Measurements from ENCODE around the gene DISC1.

DISC1 gene

GRCh38 chr1:231951374-231951773 is 324.8 kb downstream of the DISC1 start:
- TF ChIP-seq CTCF (IDR thresholded peaks at IDR 0.05; ENCODE audit: poor library complexity, severe bottlenecking), result no peak

GRCh38 chr1:231952154-231952553 is 325.6 kb downstream of the DISC1 start:
- TF ChIP-seq CTCF (IDR thresholded peaks at IDR 0.05; ENCODE audit: poor library complexity, severe bottlenecking), result no peak
- H3K36me3 ChIP-seq (ENCODE audit: low read depth), result no peaks in the 10 kb centered on the region
- no peak overlapping the region for H3K27ac ChIP-seq (ENCODE audit: poor library complexity, severe bottlenecking)

More at GRCh38 chr1:231951374-231951773, 324.8 kb downstream of the DISC1 start:
- Histone ChIP-seq H3K4me3 (ENCODE audit: severe bottlenecking) (no peak overlapping the region), H3K36me3 (ENCODE audit: low read depth) (no peaks in the 10 kb centered on the region), H3K4me1 (ENCODE audit: insufficient read depth, poor library complexity, severe bottlenecking) (no peaks in the 10 kb centered on the region), H3K9me3 (ENCODE audit: severe bottlenecking) (no peaks in the 10 kb centered on the region), H3K27me3 (ENCODE audit: insufficient read depth, poor library complexity, severe bottlenecking) (no peaks in the 10 kb centered on the region), H3K27ac (ENCODE audit: poor library complexity, severe bottlenecking) (no peak overlapping the region)
- DNase-seq (ENCODE audit: low spot score), result no peak
- no peak for ATAC-seq (ENCODE audit: low read depth)

GRCh38 chr1:231953660-231954059 is 327.1 kb downstream of the DISC1 start:
- Histone ChIP-seq H3K4me1 (ENCODE audit: insufficient read depth, poor library complexity, severe bottlenecking) (no peaks in the 10 kb centered on the region), H3K4me3 (ENCODE audit: severe bottlenecking) (no peak overlapping the region), H3K9me3 (ENCODE audit: severe bottlenecking) (no peaks in the 10 kb centered on the region), H3K27ac (ENCODE audit: poor library complexity, severe bottlenecking) (no peak overlapping the region), H3K27me3 (ENCODE audit: insufficient read depth, poor library complexity, severe bottlenecking) (no peaks in the 10 kb centered on the region), H3K36me3 (ENCODE audit: low read depth) (no peaks in the 10 kb centered on the region)
- ATAC-seq (ENCODE audit: low read depth), result no peak
- TF ChIP-seq CTCF (IDR thresholded peaks at IDR 0.05; ENCODE audit: poor library complexity, severe bottlenecking), result no peak
- DNase-seq (ENCODE audit: low spot score), result no peak

More at GRCh38 chr1:231952154-231952553, 325.6 kb downstream of the DISC1 start:
- Histone ChIP-seq H3K4me1 (ENCODE audit: insufficient read depth, poor library complexity, severe bottlenecking) (no peaks in the 10 kb centered on the region), H3K27me3 (ENCODE audit: insufficient read depth, poor library complexity, severe bottlenecking) (no peaks in the 10 kb centered on the region), H3K9me3 (ENCODE audit: severe bottlenecking) (no peaks in the 10 kb centered on the region), H3K4me3 (ENCODE audit: severe bottlenecking) (no peak overlapping the region)
- ATAC-seq (ENCODE audit: low read depth) (no peak), DNase-seq (ENCODE audit: low spot score) (no peak)

GRCh38 chr1:231954751-231955150 is 328.2 kb downstream of the DISC1 start:
- no peak for TF ChIP-seq CTCF (IDR thresholded peaks at IDR 0.05; ENCODE audit: poor library complexity, severe bottlenecking)
- no peak overlapping the region for H3K27ac ChIP-seq (ENCODE audit: poor library complexity, severe bottlenecking)
- DNase-seq (ENCODE audit: low spot score) (no peak), ATAC-seq (ENCODE audit: low read depth) (no peak)
- H3K27me3 ChIP-seq (ENCODE audit: insufficient read depth, poor library complexity, severe bottlenecking), result no peaks in the 10 kb centered on the region
- no peaks in the 10 kb centered on the region for H3K4me1 ChIP-seq (ENCODE audit: insufficient read depth, poor library complexity, severe bottlenecking)
- no peak overlapping the region for H3K4me3 ChIP-seq (ENCODE audit: severe bottlenecking)
- no peaks in the 10 kb centered on the region for H3K36me3 ChIP-seq (ENCODE audit: low read depth)
- no peaks in the 10 kb centered on the region for H3K9me3 ChIP-seq (ENCODE audit: severe bottlenecking)

GRCh38 chr1:231957359-231957758 is 330.8 kb downstream of the DISC1 start:
- ATAC-seq (ENCODE audit: low read depth), result no peak
- Histone ChIP-seq H3K27ac (ENCODE audit: poor library complexity, severe bottlenecking) (no peak overlapping the region), H3K27me3 (ENCODE audit: insufficient read depth, poor library complexity, severe bottlenecking) (no peaks in the 10 kb centered on the region)

More at GRCh38 chr1:231957359-231957758, 330.8 kb downstream of the DISC1 start:
- no peak for TF ChIP-seq CTCF (IDR thresholded peaks at IDR 0.05; ENCODE audit: poor library complexity, severe bottlenecking)
- H3K9me3 ChIP-seq (ENCODE audit: severe bottlenecking), result no peaks in the 10 kb centered on the region
- H3K4me3 ChIP-seq (ENCODE audit: severe bottlenecking), result no peak overlapping the region
- H3K36me3 ChIP-seq (ENCODE audit: low read depth), result no peaks in the 10 kb centered on the region
- DNase-seq (ENCODE audit: low spot score), result no peak
- H3K4me1 ChIP-seq (ENCODE audit: insufficient read depth, poor library complexity, severe bottlenecking), result no peaks in the 10 kb centered on the region

Data from RWPE2 (cell line).